HG03108 (cell line): Measurements from ENCODE around the gene CTCFL.

Experiments used
- ATAC-seq: cut with Tn5 transposase; IDR thresholded peaks from one replicate; pipeline ENCODE4 v1.9.1; 2021; ENCODE audit warnings: moderate library complexity; ENCODE audit not compliant: unreplicated experiment

CTCFL gene

GRCh38 chr20:57560554-57561355 lies 35.8 kb upstream of the CTCFL start, which contains the start of gene PCK1:
Gene PCK1, plus strand, starts transcription at chr20:57561110. Its CDS starts 302 bp downstream, at chr20:57561412.
- ATAC-seq, result no peak

GRCh38 chr20:57559658-57560553 lies 35.0 kb upstream of the CTCFL start:
- no peak for ATAC-seq

GRCh38 chr20:57559289-57559634 lies 34.3 kb upstream of the CTCFL start:
- no peak for ATAC-seq

GRCh38 chr20:57558614-57559288 lies 33.8 kb upstream of the CTCFL start:
- ATAC-seq, result no peak

- no peak for ATAC-seq
These were observed 33.1 kb upstream of the CTCFL start for GRCh38 chr20:57557926-57558613.

- no peak for ATAC-seq
These were observed 32.0 kb upstream of the CTCFL start for GRCh38 chr20:57556980-57557274.

GRCh38 chr20:57555457-57556184 lies 30.7 kb upstream of the CTCFL start:
- no peak for ATAC-seq

GRCh38 chr20:57553376-57554018 lies 28.6 kb upstream of the CTCFL start:
- no peak for ATAC-seq

- no peak for ATAC-seq
These were observed 27.5 kb upstream of the CTCFL start for GRCh38 chr20:57552471-57552870.

GRCh38 chr20:57548177-57549058 lies 23.5 kb upstream of the CTCFL start:
- no peak for ATAC-seq

GRCh38 chr20:57546956-57547649 lies 22.2 kb upstream of the CTCFL start:
- ATAC-seq, result no peak

GRCh38 chr20:57545927-57546662 lies 21.2 kb upstream of the CTCFL start:
- no peak for ATAC-seq

- ATAC-seq, result no peak
These were observed 20.1 kb upstream of the CTCFL start for GRCh38 chr20:57544838-57545564.

GRCh38 chr20:57543754-57544153 lies 18.8 kb upstream of the CTCFL start:
- no peak for ATAC-seq

- no peak for ATAC-seq
These were observed 16.1 kb upstream of the CTCFL start for GRCh38 chr20:57540890-57541580.

GRCh38 chr20:57539889-57540288 lies 14.9 kb upstream of the CTCFL start:
- no peak for ATAC-seq
